CD4-positive, alpha-beta memory T cell (primary cell): ENCODE results near the gene ALK. TPM values are rescaled to one million over a fixed set of nuclear protein-coding genes. Genes with fewer than 3 reads are reported as not detected.

Source experiments
- CTCF ChIA-PET: fragments of 350-600 bp; sonication (Branson Sonifier 250); formaldehyde crosslinking; loops from one replicate; lab custom pipeline; 2021; ENCODE audit warnings: inconsistent platforms; ENCODE audit not compliant: partially characterized antibody; lab: Charles Lee
- POLR2A ChIA-PET: fragments of 350-600 bp; sonication (Branson Sonifier 250); formaldehyde crosslinking; loops from one replicate; lab custom pipeline; 2021; ENCODE audit not compliant: partially characterized antibody; lab: Charles Lee
- DNase-seq, 5 donors: peaks; one replicate each; pipeline versions ENCODE4 v3.0.0 to v3.0.0-alpha.2; 2020 to 2022; ENCODE audit warnings: mixed read lengths in 1 of 5
- H3K27ac ChIP-seq: one replicate; pipeline ENCODE4 v1.7.0; 2013; ENCODE audit warnings: low read depth, low read length
- H3K27me3 ChIP-seq: 2 replicates; pipeline ENCODE4 v1.7.0; 2013; ENCODE audit warnings: mild to moderate bottlenecking, low read length, moderate library complexity; ENCODE audit not compliant: insufficient read depth
- H3K36me3 ChIP-seq: 2 replicates; pipeline ENCODE4 v1.7.0; 2013; ENCODE audit warnings: mild to moderate bottlenecking, low read length, moderate library complexity; ENCODE audit not compliant: insufficient read depth
- H3K4me1 ChIP-seq: 2 replicates; pipeline ENCODE4 v1.7.0; 2013; ENCODE audit warnings: mild to moderate bottlenecking, low read length, moderate library complexity; ENCODE audit not compliant: insufficient read depth
- H3K4me3 ChIP-seq, 2 donors: one replicate each; pipeline ENCODE4 v1.7.0; 2013; ENCODE audit warnings: low read length in 2 of 2, mild to moderate bottlenecking in 1 of 2
- H3K9me3 ChIP-seq, 2 donors: one replicate each; pipeline ENCODE4 v1.7.0; 2013; ENCODE audit warnings: low read length in 2 of 2, control low read depth in 1 of 2; ENCODE audit not compliant: control insufficient read depth in 1 of 2
- H3K27ac Mint-ChIP-seq, 7 donors: one replicate each; pipeline ENCODE4 v1.8.0; 2020 to 2021; ENCODE audit warnings: mixed read lengths in 7 of 7, mild to moderate bottlenecking in 6 of 7, inconsistent platforms in 3 of 7, moderate library complexity in 3 of 7
- H3K27me3 Mint-ChIP-seq, 2 donors: one replicate each; pipeline ENCODE4 v1.8.0; 2020 to 2021; ENCODE audit warnings: mixed read lengths in 2 of 2
- H3K36me3 Mint-ChIP-seq, 2 donors: one replicate each; pipeline ENCODE4 v1.8.0; 2020 to 2021; ENCODE audit warnings: mixed read lengths in 2 of 2, inconsistent platforms in 1 of 2, mild to moderate bottlenecking in 1 of 2
- H3K4me1 Mint-ChIP-seq, 4 donors: one replicate each; pipeline ENCODE4 v1.8.0; 2020 to 2021; ENCODE audit warnings: mixed read lengths in 4 of 4, mild to moderate bottlenecking in 1 of 4
- H3K4me3 Mint-ChIP-seq, 8 donors: one replicate each; pipeline ENCODE4 v1.8.0; 2020 to 2021; ENCODE audit warnings: mixed read lengths in 8 of 8, mild to moderate bottlenecking in 7 of 8, moderate library complexity in 6 of 8, inconsistent platforms in 3 of 8
- H3K9me3 Mint-ChIP-seq, 8 donors: one replicate each; pipeline ENCODE4 v1.8.0; 2020 to 2021; ENCODE audit warnings: mixed read lengths in 8 of 8, mild to moderate bottlenecking in 5 of 8, inconsistent platforms in 3 of 8, moderate library complexity in 1 of 8
- intact Hi-C: fragments of 100-400 bp; cut with micrococcal nuclease; formaldehyde crosslinking; loops from one replicate; pipeline ENCODE4 v1.15.1; 2023
- polyA plus RNA-seq, 2 donors: library from polyadenylated mRNA; unstranded; fragments of 300-500 nt; fragmentation: Illumina TruSeq; gene quantifications; one replicate each; pipeline ENCODE4 v1.2.3, GENCODE V29; 2021
- total RNA-seq, 2 experiments: library from RNA; stranded (reverse); gene quantifications; one replicate each; pipeline ENCODE4 v1.2.3, GENCODE V29; 2021

The ALK gene
- total and polyA plus RNA-seq, 4 experiments from 2014 or later, result 0.07 TPM; not detected in 3

DNA sequence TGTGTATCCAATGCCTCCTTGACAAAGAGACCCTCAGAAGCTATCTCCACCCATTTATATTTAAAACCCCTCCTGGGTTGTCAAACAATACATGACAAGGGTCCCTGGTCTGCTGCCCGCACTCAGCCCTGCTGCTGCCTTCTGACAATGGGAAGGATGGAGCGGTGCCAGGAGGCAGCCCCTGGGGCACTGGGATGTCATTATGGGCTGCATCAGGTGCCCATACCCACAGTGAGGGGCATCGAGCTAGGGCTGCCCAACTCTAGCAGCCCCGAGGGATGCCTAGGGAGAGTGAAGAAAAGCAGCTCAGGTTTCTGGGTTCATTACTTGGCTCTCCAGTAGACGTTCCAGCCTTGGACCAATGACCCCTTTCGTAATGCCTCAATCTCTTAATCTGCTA, 301.7 kb downstream of the ALK start:
- DNase-seq, result no peak
- no peaks in the 10 kb centered on the region for H3K27me3 ChIP-seq
- no peaks in the 10 kb centered on the region for H3K9me3 ChIP-seq
- POLR2A ChIA-PET, result no interaction called here
- H3K36me3 Mint-ChIP-seq, result no peaks in the 10 kb centered on the region
- H3K9me3 Mint-ChIP-seq, result peaks cover 0 to 2% (median 0%) of the 10 kb centered on the region in 8 donors
- H3K27ac Mint-ChIP-seq, result no peak overlapping the region
- H3K36me3 ChIP-seq, result no peaks in the 10 kb centered on the region
- H3K4me3 Mint-ChIP-seq, result no peak overlapping the region
- peaks cover 7 to 12% of the 10 kb centered on the region in 2 donors for H3K27me3 Mint-ChIP-seq
- H3K27ac ChIP-seq, result no peak overlapping the region
- CTCF ChIA-PET, result no interaction called here
- no peaks in the 10 kb centered on the region for H3K4me1 ChIP-seq
- no peaks in the 10 kb centered on the region for H3K4me1 Mint-ChIP-seq
- intact Hi-C loops, result no loop called here
- H3K4me3 ChIP-seq, result no peak overlapping the region

DNA sequence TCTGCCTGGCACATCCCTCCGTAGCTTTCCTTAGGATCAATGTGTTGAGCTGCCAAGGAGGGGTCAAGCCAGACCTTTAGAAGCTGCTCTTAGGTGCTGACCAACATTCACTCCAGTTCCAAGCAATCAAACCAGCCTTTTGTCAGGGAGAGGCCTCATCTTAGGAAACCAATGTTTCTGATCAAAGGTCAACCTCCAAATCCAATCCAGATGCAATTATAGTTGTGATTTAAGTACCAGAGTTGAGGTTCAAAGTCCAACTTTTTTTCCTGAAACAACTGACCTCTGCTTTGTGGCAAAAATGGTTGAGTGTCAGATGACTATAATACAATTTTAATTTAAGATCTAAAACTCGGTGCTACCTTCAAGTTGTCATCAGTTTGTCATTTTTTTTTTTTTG, 303.4 kb downstream of the ALK start:
- Mint-ChIP-seq H3K4me1 (no peaks in the 10 kb centered on the region), H3K27ac (no peak overlapping the region), H3K9me3 (no peaks in the 10 kb centered on the region), H3K4me3 (no peak overlapping the region), H3K36me3 (no peaks in the 10 kb centered on the region), H3K27me3 (peaks cover 12 to 22% of the 10 kb centered on the region in 2 donors)
- intact Hi-C loops, result no loop called here
- ChIA-PET POLR2A (no interaction called here), CTCF (interaction anchor here (1.0 kb wide), 1 partner anchor 9 kb away, joined by 3 read pairs; no protein-coding TSS in a partner anchor)
- Histone ChIP-seq H3K36me3 (no peaks in the 10 kb centered on the region), H3K4me3 (no peak overlapping the region), H3K9me3 (no peaks in the 10 kb centered on the region), H3K27ac (no peak overlapping the region), H3K4me1 (no peaks in the 10 kb centered on the region), H3K27me3 (no peaks in the 10 kb centered on the region)
- no peak for DNase-seq

DNA sequence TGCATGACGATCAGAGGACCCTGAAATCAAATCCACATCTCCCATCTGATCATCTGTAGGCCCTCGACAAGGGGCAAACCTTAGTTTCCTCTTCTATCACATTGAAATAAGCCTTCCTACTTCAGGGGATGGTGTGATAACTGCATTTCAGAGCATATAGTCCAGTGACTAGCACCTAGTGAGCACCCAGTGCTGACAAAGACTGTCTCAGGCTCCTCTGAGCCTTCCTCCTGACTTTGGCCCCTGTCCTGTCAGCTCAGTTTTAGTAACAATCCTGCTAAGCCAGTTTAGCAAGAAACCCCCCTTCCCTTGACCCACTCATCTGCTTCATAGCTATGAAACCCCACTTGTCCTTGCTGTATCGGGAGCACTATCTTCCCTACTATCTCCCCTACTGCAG, 304.0 kb downstream of the ALK start:
- no peaks in the 10 kb centered on the region for H3K36me3 Mint-ChIP-seq
- Histone ChIP-seq H3K36me3 (no peaks in the 10 kb centered on the region), H3K27ac (no peak overlapping the region), H3K4me1 (no peaks in the 10 kb centered on the region), H3K4me3 (no peak overlapping the region), H3K27me3 (no peaks in the 10 kb centered on the region), H3K9me3 (no peaks in the 10 kb centered on the region)
- no peaks in the 10 kb centered on the region for H3K4me1 Mint-ChIP-seq
- H3K9me3 Mint-ChIP-seq, result no peaks in the 10 kb centered on the region
- H3K27ac Mint-ChIP-seq, result no peak overlapping the region
- intact Hi-C loops, result no loop called here
- POLR2A ChIA-PET, result no interaction called here
- peaks cover 10 to 21% of the 10 kb centered on the region in 2 donors for H3K27me3 Mint-ChIP-seq
- no peak overlapping the region for H3K4me3 Mint-ChIP-seq
- CTCF ChIA-PET, result interaction anchor here (1.0 to 1.1 kb wide), 2 partner anchors 8 to 16 kb away, joined by 3 read pairs; no protein-coding TSS in a partner anchor
- DNase-seq, result no peak

DNA sequence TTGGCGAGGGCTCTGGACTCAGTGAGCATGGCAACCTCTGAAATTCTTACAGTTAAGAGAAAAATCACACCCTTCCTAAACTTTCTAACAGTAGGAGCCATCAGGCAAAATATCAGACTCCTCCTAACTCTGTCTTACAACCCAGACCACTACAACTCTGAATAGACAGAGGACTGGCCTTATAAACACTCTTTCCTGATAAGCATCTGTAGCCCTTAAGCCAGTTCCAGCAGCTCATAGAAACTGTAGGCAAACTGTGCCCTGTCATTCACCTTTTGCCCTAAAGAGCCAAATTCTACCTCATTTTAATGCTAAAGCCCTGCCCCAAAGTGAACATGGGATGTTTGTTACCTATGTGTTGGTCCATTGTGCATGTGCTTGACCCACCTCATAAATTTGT, 304.8 kb downstream of the ALK start:
- no peak overlapping the region for H3K27ac ChIP-seq
- H3K27me3 ChIP-seq, result no peaks in the 10 kb centered on the region
- Mint-ChIP-seq H3K4me1 (no peaks in the 10 kb centered on the region), H3K27ac (no peak overlapping the region), H3K4me3 (no peak overlapping the region), H3K27me3 (peaks cover 14 to 24% of the 10 kb centered on the region in 2 donors), H3K36me3 (no peaks in the 10 kb centered on the region), H3K9me3 (no peaks in the 10 kb centered on the region)
- CTCF ChIA-PET, result interaction anchor here (1.1 kb wide), 1 partner anchor 16 kb away, joined by 3 read pairs; no protein-coding TSS in a partner anchor
- no peaks in the 10 kb centered on the region for H3K36me3 ChIP-seq
- DNase-seq, result no peak
- no peaks in the 10 kb centered on the region for H3K4me1 ChIP-seq
- intact Hi-C loops, result no loop called here
- no peak overlapping the region for H3K4me3 ChIP-seq
- POLR2A ChIA-PET, result no interaction called here
- H3K9me3 ChIP-seq, result no peaks in the 10 kb centered on the region

DNA sequence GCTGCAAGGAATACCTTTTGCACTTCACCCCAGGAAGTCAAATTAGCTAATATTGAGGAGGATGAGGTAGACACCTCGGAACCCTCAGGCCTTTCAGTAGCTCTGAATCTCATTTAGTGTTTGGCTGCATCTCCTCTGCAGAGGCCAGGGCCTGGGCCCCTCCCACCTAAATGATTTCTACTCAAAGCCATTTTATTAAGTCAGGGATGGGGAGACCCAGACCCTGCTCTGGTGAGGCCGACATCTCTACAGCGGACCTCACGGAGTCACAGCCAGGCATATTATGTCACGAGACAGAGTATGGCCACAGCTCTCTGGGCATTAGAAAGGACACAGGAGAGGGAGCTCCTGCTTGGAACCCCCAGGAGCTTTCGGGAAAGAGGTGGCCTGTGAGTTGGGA, 305.5 kb downstream of the ALK start:
- peaks cover 14 to 24% of the 10 kb centered on the region in 2 donors for H3K27me3 Mint-ChIP-seq
- Histone ChIP-seq H3K27me3 (no peaks in the 10 kb centered on the region), H3K36me3 (no peaks in the 10 kb centered on the region), H3K4me1 (no peaks in the 10 kb centered on the region), H3K9me3 (no peaks in the 10 kb centered on the region), H3K27ac (no peak overlapping the region), H3K4me3 (no peak overlapping the region)
- ChIA-PET POLR2A (no interaction called here), CTCF (interaction anchor here (1.0 kb wide), 1 partner anchor 23 kb away, joined by 3 read pairs; no protein-coding TSS in a partner anchor)
- H3K4me1 Mint-ChIP-seq, result no peaks in the 10 kb centered on the region
- intact Hi-C loops, result no loop called here
- H3K9me3 Mint-ChIP-seq, result no peaks in the 10 kb centered on the region
- no peak overlapping the region for H3K4me3 Mint-ChIP-seq
- no peaks in the 10 kb centered on the region for H3K36me3 Mint-ChIP-seq
- no peak for DNase-seq
- H3K27ac Mint-ChIP-seq, result no peak overlapping the region

DNA sequence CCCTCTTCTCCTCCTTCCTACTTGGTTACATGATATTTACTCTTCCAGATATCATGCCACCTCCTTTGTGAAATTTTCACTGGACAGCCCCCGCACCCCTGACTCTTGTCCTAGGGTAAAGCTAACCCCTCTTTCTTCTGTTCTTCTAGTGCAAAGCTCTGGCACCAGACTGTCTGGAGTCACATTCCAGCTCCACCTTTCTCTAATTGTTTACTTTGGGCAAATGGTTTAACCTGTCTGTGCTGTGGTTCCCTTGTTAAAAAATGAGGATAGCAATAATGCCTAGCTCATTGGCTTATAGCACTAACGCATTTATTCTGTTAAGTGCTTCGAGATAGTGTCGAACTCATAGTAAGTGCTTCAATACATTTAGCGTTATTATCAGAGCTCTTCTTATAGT, 306.2 kb downstream of the ALK start:
- intact Hi-C loops, result no loop called here
- Histone ChIP-seq H3K4me1 (no peaks in the 10 kb centered on the region), H3K9me3 (no peaks in the 10 kb centered on the region), H3K27ac (no peak overlapping the region), H3K4me3 (no peak overlapping the region), H3K36me3 (no peaks in the 10 kb centered on the region), H3K27me3 (no peaks in the 10 kb centered on the region)
- Mint-ChIP-seq H3K4me3 (peak overlapping the region in 1 of 8 donors; percentile 15), H3K36me3 (no peaks in the 10 kb centered on the region), H3K9me3 (no peaks in the 10 kb centered on the region), H3K4me1 (no peaks in the 10 kb centered on the region), H3K27me3 (peaks cover 17 to 26% of the 10 kb centered on the region in 2 donors), H3K27ac (no peak overlapping the region)
- CTCF ChIA-PET, result interaction anchor here (1.0 kb wide), 1 partner anchor 23 kb away, joined by 3 read pairs; no protein-coding TSS in a partner anchor
- POLR2A ChIA-PET, result no interaction called here
- DNase-seq, result no peak

DNA sequence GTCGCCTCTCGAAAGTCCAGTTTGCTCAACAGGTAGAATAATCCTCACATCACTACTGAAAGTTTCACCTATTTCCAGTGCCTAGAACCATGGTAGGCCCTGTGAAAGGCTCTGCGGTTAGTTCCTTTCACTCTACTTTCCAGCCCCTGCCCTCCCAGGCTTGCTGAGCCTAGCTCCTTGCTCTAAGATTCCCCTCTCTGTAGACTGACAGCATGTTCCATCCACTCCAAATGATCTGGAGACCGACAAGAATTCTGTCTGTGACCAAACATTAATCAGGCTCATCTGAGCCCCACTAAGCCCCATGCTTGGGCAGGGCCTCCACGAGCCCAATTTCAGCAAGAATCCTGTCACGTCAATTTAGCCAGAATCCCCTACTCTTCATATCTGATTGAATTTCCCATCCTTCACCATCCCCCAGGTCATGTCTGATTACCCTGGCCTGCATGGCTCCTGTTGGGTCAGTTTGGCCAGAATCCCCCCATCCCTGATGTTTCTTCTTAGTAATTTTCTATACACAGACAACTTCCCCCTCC, 307.0 kb downstream of the ALK start:
- intact Hi-C loops, result no loop called here
- Histone ChIP-seq H3K4me3 (no peak overlapping the region), H3K4me1 (no peaks in the 10 kb centered on the region), H3K36me3 (no peaks in the 10 kb centered on the region), H3K9me3 (no peaks in the 10 kb centered on the region), H3K27me3 (no peaks in the 10 kb centered on the region), H3K27ac (no peak overlapping the region)
- CTCF ChIA-PET, result no interaction called here
- Mint-ChIP-seq H3K4me3 (no peak overlapping the region), H3K27me3 (peaks cover 17 to 26% of the 10 kb centered on the region in 2 donors), H3K36me3 (no peaks in the 10 kb centered on the region), H3K27ac (no peak overlapping the region), H3K4me1 (no peaks in the 10 kb centered on the region), H3K9me3 (no peaks in the 10 kb centered on the region)
- POLR2A ChIA-PET, result no interaction called here
- DNase-seq, result no peak
